Astrocyte of the hippocampus (primary cell): ENCODE results near the gene TXNDC15.
"Not testable (repeated sequence)": the region's sequence is repeated elsewhere in the genome, so short reads cannot be mapped to it uniquely, and the experiment has no call there.

Experiments used
- DNase-seq: peaks from one replicate; pipeline ENCODE4 v3.0.0; 2011; ENCODE audit warnings: low read depth, low spot score

The TXNDC15 gene

GRCh38 chr5:134878403-134878802 lies 4.2 kb downstream of the TXNDC15 start:
- DNase-seq = no peak

GRCh38 chr5:134879456-134879855 lies 5.3 kb downstream of the TXNDC15 start:
- DNase-seq = no peak

- not testable (repeated sequence) for DNase-seq
These were observed 6.8 kb downstream of the TXNDC15 start for GRCh38 chr5:134880937-134881336.

- not testable (repeated sequence) for DNase-seq
These were observed 7.5 kb downstream of the TXNDC15 start for GRCh38 chr5:134881711-134882110.

- DNase-seq = no peak
These were observed 13.5 kb downstream of the TXNDC15 start for GRCh38 chr5:134887593-134888159.

GRCh38 chr5:134889335-134889734 lies 15.2 kb downstream of the TXNDC15 start:
- no peak for DNase-seq

GRCh38 chr5:134891473-134891872 lies 17.3 kb downstream of the TXNDC15 start:
- DNase-seq = no peak

- no peak for DNase-seq
These were observed 18.1 kb downstream of the TXNDC15 start for GRCh38 chr5:134892282-134892681.

GRCh38 chr5:134892926-134893325 lies 18.8 kb downstream of the TXNDC15 start:
- DNase-seq = no peak

GRCh38 chr5:134893748-134894505 lies 19.8 kb downstream of the TXNDC15 start:
- no peak for DNase-seq

GRCh38 chr5:134902071-134902801 lies 28.1 kb downstream of the TXNDC15 start:
- no peak for DNase-seq

- peak; percentile 97 for DNase-seq
These were observed 30.6 kb downstream of the TXNDC15 start, which contains the start of gene PCBD2 for GRCh38 chr5:134904610-134905245. PCBD2 (plus strand) TSS chr5:134905131; CDS start chr5:134905140, 9 bp downstream.

GRCh38 chr5:134905246-134905996 lies 31.2 kb downstream of the TXNDC15 start:
- peak; percentile 77 for DNase-seq

GRCh38 chr5:134906811-134907210 lies 32.6 kb downstream of the TXNDC15 start:
- DNase-seq = no peak

- DNase-seq = not testable (repeated sequence)
These were observed 36.6 kb downstream of the TXNDC15 start for GRCh38 chr5:134910752-134911151.

- DNase-seq = no peak
These were observed 37.4 kb downstream of the TXNDC15 start for GRCh38 chr5:134911285-134912206.

- no peak for DNase-seq
These were observed 39.1 kb downstream of the TXNDC15 start for GRCh38 chr5:134913254-134913653.

- DNase-seq = no peak
These were observed 39.6 kb downstream of the TXNDC15 start for GRCh38 chr5:134913795-134914194.

GRCh38 chr5:134917070-134917815 lies 43.1 kb downstream of the TXNDC15 start:
- no peak for DNase-seq
